HG03558 (cell line): ENCODE results near the gene FOSB.

Experiments used
- ATAC-seq: cut with Tn5 transposase; IDR thresholded peaks from one replicate; pipeline ENCODE4 v1.9.1; 2021; ENCODE audit warnings: moderate number of reproducible peaks; ENCODE audit not compliant: unreplicated experiment; ENCODE audit errors: extremely low read depth

The FOSB gene

DNA sequence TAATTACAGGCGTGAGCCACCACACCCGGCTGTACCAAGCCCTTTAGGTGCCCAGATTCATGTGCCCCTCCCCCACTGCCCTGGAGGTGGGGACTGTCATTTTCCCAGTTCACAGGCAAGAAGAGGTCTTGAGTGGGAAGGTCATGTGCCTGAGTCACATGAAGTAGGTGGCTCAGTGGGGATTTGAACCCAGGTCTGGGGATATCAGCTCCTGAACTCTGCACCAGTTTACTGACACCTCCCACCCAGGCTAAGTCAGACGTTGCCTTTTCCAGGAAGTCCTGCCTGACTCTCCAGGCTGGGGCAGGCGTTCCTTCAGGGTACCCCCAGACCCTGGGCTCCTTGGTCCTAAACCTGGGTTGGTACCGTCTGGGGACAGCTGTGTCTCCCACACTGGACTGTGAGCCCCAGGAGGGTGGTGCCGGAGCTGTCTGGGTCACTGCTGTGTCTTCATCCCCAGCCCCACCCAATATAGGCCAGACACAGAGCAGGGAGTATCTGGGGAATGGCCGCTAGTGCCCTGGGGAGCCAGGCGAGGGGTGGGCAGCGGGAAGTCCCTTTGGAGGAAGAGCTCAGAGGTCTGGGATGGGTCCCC, 48.1 kb downstream of the FOSB start:
- no peak for ATAC-seq

DNA sequence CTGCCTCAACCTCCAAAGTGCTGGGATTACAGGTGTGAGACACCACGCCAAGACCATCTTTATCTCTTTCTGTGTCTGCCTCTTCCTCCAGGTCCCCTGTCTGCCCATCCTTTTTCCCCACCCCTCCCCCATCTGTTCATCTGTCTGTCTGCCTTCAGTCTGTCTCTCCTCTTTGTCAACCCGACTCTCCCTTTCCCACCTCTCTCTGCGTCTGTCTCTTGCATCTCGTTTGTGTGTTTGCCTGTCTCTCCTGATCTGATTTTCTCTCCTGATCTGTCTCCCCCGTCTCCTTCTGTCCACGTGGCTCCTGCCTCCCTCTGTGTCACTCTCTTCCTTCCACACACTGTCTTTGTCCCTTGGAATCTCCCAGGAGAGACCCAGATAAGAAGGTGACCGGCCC, 49.4 kb downstream of the FOSB start:
- ATAC-seq: no peak

DNA sequence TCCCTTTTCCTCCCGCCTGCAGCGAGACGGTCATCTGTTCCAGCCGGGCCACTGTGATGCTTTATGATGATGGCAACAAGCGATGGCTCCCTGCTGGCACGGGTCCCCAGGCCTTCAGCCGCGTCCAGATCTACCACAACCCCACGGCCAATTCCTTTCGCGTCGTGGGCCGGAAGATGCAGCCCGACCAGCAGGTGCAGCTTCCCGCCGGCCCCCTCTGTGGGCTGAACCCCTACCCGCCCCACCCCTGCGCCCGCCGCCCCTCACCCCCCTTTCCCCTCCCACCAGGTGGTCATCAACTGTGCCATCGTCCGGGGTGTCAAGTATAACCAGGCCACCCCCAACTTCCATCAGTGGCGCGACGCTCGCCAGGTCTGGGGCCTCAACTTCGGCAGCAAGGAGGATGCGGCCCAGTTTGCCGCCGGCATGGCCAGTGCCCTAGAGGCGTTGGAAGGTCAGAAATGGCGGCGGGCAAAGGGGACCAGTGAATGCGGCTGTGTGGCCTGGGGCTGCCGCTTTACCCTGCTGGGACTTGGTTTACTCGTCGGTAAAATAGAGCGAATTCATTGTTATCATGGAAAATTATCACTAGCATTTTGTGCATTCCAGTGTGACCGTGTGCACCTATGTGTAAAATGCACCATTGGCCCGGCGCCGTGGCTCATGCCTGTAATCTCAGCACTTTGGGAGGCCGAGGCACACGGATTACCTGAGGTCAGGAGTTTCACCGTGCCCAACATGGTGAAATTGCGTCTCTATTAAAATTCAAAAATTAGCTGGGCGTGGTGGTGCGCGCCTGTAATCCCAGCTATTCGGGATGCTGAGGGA, 50.1 kb downstream of the FOSB start:
- ATAC-seq: no peak

- ATAC-seq: no peak
Measured at GRCh38 chr19:45518469-45518826, 50.7 kb downstream of the FOSB start.

GRCh38 chr19:45522010-45522941, 54.5 kb downstream of the FOSB start:
- ATAC-seq: no peak

GRCh38 chr19:45523642-45524256, 56.0 kb downstream of the FOSB start:
- no peak for ATAC-seq

DNA sequence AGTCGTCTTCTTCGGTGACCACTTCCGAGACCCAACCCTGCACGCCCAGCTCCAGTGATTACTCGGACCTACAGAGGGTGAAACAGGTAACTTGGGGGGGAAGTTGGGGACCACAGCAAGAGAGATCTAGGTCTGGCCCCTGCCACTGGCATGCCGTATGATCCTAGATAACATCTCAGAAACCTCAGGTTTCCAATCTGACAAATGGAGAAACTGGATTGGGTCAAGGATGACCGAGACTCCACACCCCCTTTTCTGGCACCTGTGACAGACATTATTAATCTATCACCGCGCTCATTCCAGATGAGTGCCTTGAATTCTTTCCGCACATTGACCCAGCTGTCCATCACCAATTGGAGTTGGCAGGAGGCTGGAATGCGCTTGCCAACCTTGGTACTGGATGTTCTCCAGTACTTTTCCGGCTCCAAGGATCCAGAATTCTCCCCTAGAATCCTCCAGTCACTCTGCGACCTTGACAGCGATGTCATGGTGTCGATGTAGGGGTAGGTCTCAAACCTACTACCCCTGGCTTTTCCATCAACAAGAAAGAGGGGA, 56.9 kb downstream of the FOSB start:
- ATAC-seq: no peak
